GM12878 (cell line): ENCODE results near the gene LMAN2L.

Experiments
- CREB1 ChIP-seq: IDR thresholded peaks from 2 replicates; pipeline ENCODE4 v1.6.1; 2012; ENCODE audit warnings: low read depth, mild to moderate bottlenecking, inconsistent platforms
- CTCF ChIP-seq, 3 experiments: IDR thresholded peaks in 2 of 3; conservative IDR thresholded peaks in 1 of 3; 2 replicates each; pipeline ENCODE4 v1.5.1; 2011; ENCODE audit warnings: low read depth in 3 of 3, low read length in 3 of 3, mild to moderate bottlenecking in 3 of 3, control low read depth in 2 of 3, moderate library complexity in 2 of 3, inconsistent platforms in 1 of 3, mixed read lengths in 1 of 3; ENCODE audit not compliant: control insufficient read depth in 2 of 3, insufficient read depth in 1 of 3; ENCODE audit errors: extremely low read depth in 1 of 3
- GABPA ChIP-seq: IDR thresholded peaks from 2 replicates; pipeline ENCODE4 v1.6.1; 2014; ENCODE audit warnings: antibody characterized with exemption, low read depth, mild to moderate bottlenecking, inconsistent platforms
- MTA3 ChIP-seq: IDR thresholded peaks from 2 replicates; pipeline ENCODE4 v1.6.1; 2012; ENCODE audit warnings: low read length, inconsistent platforms, borderline replicate concordance
- MXI1 ChIP-seq: fragments of 150-350 bp; IDR thresholded peaks from 2 replicates; pipeline ENCODE4 v1.6.1; 2011; ENCODE audit warnings: low read depth, mild to moderate bottlenecking, inconsistent platforms, low read length, improper control_type of control experiment
- NBN ChIP-seq: fragments of 450-650 bp; IDR thresholded peaks from 2 replicates; pipeline ENCODE4 v1.6.1; 2016
- NFYB ChIP-seq: IDR thresholded peaks from 2 replicates; pipeline ENCODE4 v1.6.1; 2011; ENCODE audit warnings: low read depth, mild to moderate bottlenecking, low read length, improper control_type of control experiment, moderate library complexity; ENCODE audit not compliant: insufficient read depth
- PKNOX1 ChIP-seq: fragments of 450-650 bp; IDR thresholded peaks from 2 replicates; pipeline ENCODE4 v1.6.1; 2016; ENCODE audit warnings: mild to moderate bottlenecking
- ZNF274 ChIP-seq: IDR thresholded peaks from one replicate; pipeline ENCODE4 v1.8.0; 2011; ENCODE audit not compliant: insufficient read length, insufficient read depth

- TF ChIP-seq PKNOX1 = no peak
- no peak for TF ChIP-seq GABPA
- TF ChIP-seq NFYB = no peak
- no peak for TF ChIP-seq MXI1
- no peak for TF ChIP-seq CREB1
- no peak for TF ChIP-seq CTCF (IDR thresholded peaks at IDR 0.05 in 2 of 3, conservative IDR thresholded peaks at IDR 0.05 in 1 of 3; ENCODE audit: control insufficient read depth in 2 of 3, extremely low read depth in 1 of 3, insufficient read depth in 1 of 3, low read depth in 3 of 3, low read length in 3 of 3)
- no peak for TF ChIP-seq ZNF274
- no peak for TF ChIP-seq MTA3
- TF ChIP-seq NBN = no peak
Measured at GRCh38 chr2:96787411-96787810, 47.5 kb upstream of the LMAN2L start.
